Thoracic aorta endothelial cell (primary cell): Measurements from ENCODE around the gene PF4V1. TPM values are rescaled to one million over a fixed set of nuclear protein-coding genes. Genes with fewer than 3 reads are reported as not detected.

ENCODE experiments used
- total RNA-seq: library from RNA; depleted of rRNA; stranded (reverse); fragments of >200 nt; gene quantifications from 2 replicates; pipeline ENCODE4 v1.2.3, GENCODE V29; 2012

Gene PF4V1
- 0.80 TPM in 1 of 2 replicates, not detected in the other for total RNA-seq

GRCh38 chr4:73853246-73853704 lies at the start of gene PF4V1:
Gene PF4V1 (plus strand): TSS chr4:73853296. CDS start chr4:73853363, 67 bp downstream.

GRCh38 chr4:73836373-73837279 lies 16.5 kb upstream of the PF4V1 start, which contains the start of gene CXCL6:
Gene CXCL6 (plus strand): TSS chr4:73836678. CDS start chr4:73836751, 73 bp downstream.

GRCh38 chr4:73869130-73870055 lies 16.3 kb downstream of the PF4V1 start, which contains the start of gene CXCL1:
Gene CXCL1 (plus strand): TSS chr4:73869393. CDS start chr4:73869471, 78 bp downstream.

Other genes with a start within 250 kb of the PF4V1 start
- gene RASSF6, start 232.9 kb upstream of the PF4V1 start, total RNA-seq = under 0.01 TPM in 1 of 2 replicates, not detected in the other
- gene CXCL8, start 112.7 kb upstream of the PF4V1 start, total RNA-seq = 156 and 243 TPM in 2 replicates
- 2.9 and 17.3 TPM in 2 replicates for gene CXCL6, start 16.6 kb upstream of the PF4V1 start, total RNA-seq
- 64.6 and 78.5 TPM in 2 replicates for gene CXCL1, start 16.1 kb downstream of the PF4V1 start, total RNA-seq
- 0.57 TPM in 1 of 2 replicates, not detected in the other for gene PF4, start 128.7 kb downstream of the PF4V1 start, total RNA-seq
- gene PPBP, start 134.9 kb downstream of the PF4V1 start, total RNA-seq = not detected in 2 replicates
- 0.57 and 0.80 TPM in 2 replicates for gene CXCL5, start 145.4 kb downstream of the PF4V1 start, total RNA-seq
- 0.93 and 1.6 TPM in 2 replicates for gene CXCL3, start 185.4 kb downstream of the PF4V1 start, total RNA-seq
- gene CXCL2, start 245.9 kb downstream of the PF4V1 start, total RNA-seq = 9.3 and 11.7 TPM in 2 replicates